Loucy (cell line): Measurements from ENCODE around the gene SEMA3F.

Experiments
- H2AFZ ChIP-seq: fragments of 200-600 bp; sonication (generic); 2 replicates; pipeline ENCODE4 v1.6.0; 2016; ENCODE audit warnings: antibody characterized with exemption, mild to moderate bottlenecking, low read length, moderate library complexity
- H3F3A ChIP-seq: fragments of 200-600 bp; 2 replicates; pipeline ENCODE4 v1.6.0; 2016; ENCODE audit warnings: antibody characterized with exemption, low read depth, mild to moderate bottlenecking
- H3K27me3 ChIP-seq: fragments of 200-600 bp; sonication (generic); 2 replicates; pipeline ENCODE4 v1.6.1; 2014; ENCODE audit warnings: low read length, mild to moderate bottlenecking; ENCODE audit not compliant: insufficient read depth, poor library complexity, severe bottlenecking
- H3K36me3 ChIP-seq: fragments of 200-600 bp; sonication (generic); 2 replicates; pipeline ENCODE4 v1.6.1; 2016; ENCODE audit warnings: low read length; ENCODE audit not compliant: insufficient read depth
- H3K4me1 ChIP-seq: fragments of 200-600 bp; sonication (generic); 2 replicates; pipeline ENCODE4 v1.5.1; 2014; ENCODE audit warnings: low read length, mild to moderate bottlenecking; ENCODE audit not compliant: insufficient read depth, poor library complexity, severe bottlenecking
- H3K4me2 ChIP-seq: fragments of 200-600 bp; sonication (generic); 2 replicates; pipeline ENCODE4 v1.6.0; 2014; ENCODE audit warnings: antibody characterized with exemption, low read length, low read depth, mild to moderate bottlenecking; ENCODE audit not compliant: poor library complexity, severe bottlenecking
- H3K4me3 ChIP-seq: fragments of 200-600 bp; sonication (generic); 2 replicates; pipeline ENCODE4 v1.5.1; 2014; ENCODE audit warnings: low read length, mild to moderate bottlenecking, mixed read lengths; ENCODE audit not compliant: poor library complexity, severe bottlenecking
- H3K79me2 ChIP-seq: fragments of 200-600 bp; sonication (generic); 2 replicates; pipeline ENCODE4 v1.6.1; 2014; ENCODE audit warnings: low read length; ENCODE audit not compliant: insufficient read depth
- H3K9ac ChIP-seq: fragments of 200-600 bp; sonication (generic); 2 replicates; pipeline ENCODE4 v1.6.0; 2014; ENCODE audit warnings: mild to moderate bottlenecking, low read depth, low read length, moderate library complexity; ENCODE audit not compliant: poor library complexity, severe bottlenecking
- H3K9me2 ChIP-seq: fragments of 200-600 bp; sonication (generic); replicated peaks from 2 replicates; pipeline ENCODE4 v1.6.1; 2016; ENCODE audit warnings: low read depth, low read length, mixed read lengths
- H3K9me3 ChIP-seq: fragments of 200-600 bp; sonication (generic); 2 replicates; pipeline ENCODE4 v1.6.1; 2014; ENCODE audit warnings: mild to moderate bottlenecking, antibody characterized with exemption, low read length, low read depth; ENCODE audit not compliant: insufficient read depth
- H4K20me1 ChIP-seq: fragments of 200-600 bp; sonication (generic); 2 replicates; pipeline ENCODE4 v1.6.0; 2014; ENCODE audit warnings: antibody characterized with exemption, low read length, mild to moderate bottlenecking; ENCODE audit not compliant: insufficient read depth, poor library complexity, severe bottlenecking
- EZH2phosphoT487 ChIP-seq: fragments of 200-600 bp; IDR thresholded peaks from 2 replicates; pipeline ENCODE4 v1.6.1; 2018; ENCODE audit warnings: antibody characterized with exemption, mild to moderate bottlenecking, moderate library complexity, borderline replicate concordance
- TF ChIP-seq, protein P1 (sequence below): fragments of 200-600 bp; sonication (generic); conservative IDR thresholded peaks from 2 replicates; pipeline ENCODE4 v1.5.1; 2014; ENCODE audit warnings: mild to moderate bottlenecking, antibody characterized with exemption, low read length

SEMA3F gene

DNA sequence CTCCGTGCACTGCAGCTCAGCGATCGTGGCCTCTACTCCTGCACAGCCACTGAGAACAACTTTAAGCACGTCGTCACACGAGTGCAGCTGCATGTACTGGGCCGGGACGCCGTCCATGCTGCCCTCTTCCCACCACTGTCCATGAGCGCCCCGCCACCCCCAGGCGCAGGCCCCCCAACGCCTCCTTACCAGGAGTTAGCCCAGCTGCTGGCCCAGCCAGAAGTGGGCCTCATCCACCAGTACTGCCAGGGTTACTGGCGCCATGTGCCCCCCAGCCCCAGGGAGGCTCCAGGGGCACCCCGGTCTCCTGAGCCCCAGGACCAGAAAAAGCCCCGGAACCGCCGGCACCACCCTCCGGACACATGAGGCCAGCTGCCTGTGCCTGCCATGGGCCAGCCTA is 32.6 kb downstream of the SEMA3F start:
- Histone ChIP-seq H3K9me3 (no peaks in the 10 kb centered on the region), H3K4me2 (no peak overlapping the region), H3K27me3 (no peaks in the 10 kb centered on the region), H3K79me2 (no peaks in the 10 kb centered on the region), H4K20me1 (no peaks in the 10 kb centered on the region), H3K36me3 (no peaks in the 10 kb centered on the region), H3K9ac (no peak overlapping the region), H2AFZ (no peak overlapping the region), H3F3A (no peaks in the 10 kb centered on the region), H3K4me3 (no peak overlapping the region), H3K4me1 (no peaks in the 10 kb centered on the region), H3K9me2 (no peaks in the 10 kb centered on the region)
- TF ChIP-seq, protein P1, sequence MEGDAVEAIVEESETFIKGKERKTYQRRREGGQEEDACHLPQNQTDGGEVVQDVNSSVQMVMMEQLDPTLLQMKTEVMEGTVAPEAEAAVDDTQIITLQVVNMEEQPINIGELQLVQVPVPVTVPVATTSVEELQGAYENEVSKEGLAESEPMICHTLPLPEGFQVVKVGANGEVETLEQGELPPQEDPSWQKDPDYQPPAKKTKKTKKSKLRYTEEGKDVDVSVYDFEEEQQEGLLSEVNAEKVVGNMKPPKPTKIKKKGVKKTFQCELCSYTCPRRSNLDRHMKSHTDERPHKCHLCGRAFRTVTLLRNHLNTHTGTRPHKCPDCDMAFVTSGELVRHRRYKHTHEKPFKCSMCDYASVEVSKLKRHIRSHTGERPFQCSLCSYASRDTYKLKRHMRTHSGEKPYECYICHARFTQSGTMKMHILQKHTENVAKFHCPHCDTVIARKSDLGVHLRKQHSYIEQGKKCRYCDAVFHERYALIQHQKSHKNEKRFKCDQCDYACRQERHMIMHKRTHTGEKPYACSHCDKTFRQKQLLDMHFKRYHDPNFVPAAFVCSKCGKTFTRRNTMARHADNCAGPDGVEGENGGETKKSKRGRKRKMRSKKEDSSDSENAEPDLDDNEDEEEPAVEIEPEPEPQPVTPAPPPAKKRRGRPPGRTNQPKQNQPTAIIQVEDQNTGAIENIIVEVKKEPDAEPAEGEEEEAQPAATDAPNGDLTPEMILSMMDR, result no peak
- no peak for TF ChIP-seq EZH2phosphoT487

DNA sequence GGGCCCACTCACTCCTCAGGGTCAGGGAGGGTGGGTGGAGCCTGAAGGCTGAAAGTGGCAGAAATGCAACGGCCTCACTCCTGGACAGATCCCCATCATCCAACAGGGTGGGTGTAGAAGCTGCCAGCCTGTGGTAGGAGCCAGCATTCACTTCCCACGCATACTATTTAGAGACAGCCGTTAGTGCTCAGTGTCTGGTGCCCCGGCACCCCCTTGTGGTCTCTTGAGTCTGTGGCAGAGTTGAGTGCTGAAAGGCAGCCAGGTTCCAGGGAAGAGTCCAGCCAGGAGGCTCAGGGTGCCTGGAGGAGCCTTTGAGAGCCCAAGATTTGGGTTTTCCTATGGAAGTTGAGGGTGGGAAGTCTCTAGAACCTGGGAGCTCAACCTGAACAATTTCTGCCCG is 34.1 kb downstream of the SEMA3F start:
- no peak overlapping the region for H3K4me3 ChIP-seq
- no peaks in the 10 kb centered on the region for H3K79me2 ChIP-seq
- H3K4me2 ChIP-seq, result no peak overlapping the region
- H3K9me3 ChIP-seq, result no peaks in the 10 kb centered on the region
- H3K36me3 ChIP-seq, result no peaks in the 10 kb centered on the region
- H3K27me3 ChIP-seq, result no peaks in the 10 kb centered on the region
- no peak for TF ChIP-seq EZH2phosphoT487
- TF ChIP-seq, protein P1, result peak; percentile 87
- H3K9me2 ChIP-seq, result no peaks in the 10 kb centered on the region
- H3F3A ChIP-seq, result no peaks in the 10 kb centered on the region
- H3K4me1 ChIP-seq, result no peaks in the 10 kb centered on the region
- H4K20me1 ChIP-seq, result no peaks in the 10 kb centered on the region
- peak overlapping the region; percentile 76 for H2AFZ ChIP-seq
- H3K9ac ChIP-seq, result no peak overlapping the region

DNA sequence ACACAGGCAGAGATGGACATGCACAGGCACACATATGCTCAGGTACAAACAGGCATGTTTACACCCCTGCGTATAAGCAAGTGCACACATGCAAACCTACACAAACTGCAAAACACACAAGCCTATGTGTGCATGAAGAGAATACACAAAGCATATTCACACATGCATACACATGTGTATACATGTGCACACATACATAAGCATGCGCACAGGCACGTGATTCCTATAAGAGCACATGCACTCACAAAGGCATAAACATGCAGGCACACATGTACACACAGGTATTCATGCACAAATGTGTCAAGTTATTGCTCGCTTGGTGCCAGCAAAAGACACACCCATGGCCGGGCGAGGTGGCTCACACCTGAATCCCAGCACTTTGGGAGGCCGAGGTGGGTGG is 34.9 kb downstream of the SEMA3F start:
- Histone ChIP-seq H3K9me3 (no peaks in the 10 kb centered on the region), H3K4me3 (no peak overlapping the region), H3K79me2 (no peaks in the 10 kb centered on the region), H3K9me2 (no peaks in the 10 kb centered on the region), H4K20me1 (no peaks in the 10 kb centered on the region), H3K27me3 (no peaks in the 10 kb centered on the region), H3K4me1 (no peaks in the 10 kb centered on the region), H3F3A (no peaks in the 10 kb centered on the region), H2AFZ (no peak overlapping the region), H3K4me2 (no peak overlapping the region), H3K36me3 (no peaks in the 10 kb centered on the region), H3K9ac (no peak overlapping the region)
- TF ChIP-seq, protein P1, result no peak
- TF ChIP-seq EZH2phosphoT487, result no peak
